ENCODE results near the gene SLC12A9.
A peak's percentile ranks its signal among the peaks of the same experiment; 100 is the strongest.

The SLC12A9 gene

DNA sequence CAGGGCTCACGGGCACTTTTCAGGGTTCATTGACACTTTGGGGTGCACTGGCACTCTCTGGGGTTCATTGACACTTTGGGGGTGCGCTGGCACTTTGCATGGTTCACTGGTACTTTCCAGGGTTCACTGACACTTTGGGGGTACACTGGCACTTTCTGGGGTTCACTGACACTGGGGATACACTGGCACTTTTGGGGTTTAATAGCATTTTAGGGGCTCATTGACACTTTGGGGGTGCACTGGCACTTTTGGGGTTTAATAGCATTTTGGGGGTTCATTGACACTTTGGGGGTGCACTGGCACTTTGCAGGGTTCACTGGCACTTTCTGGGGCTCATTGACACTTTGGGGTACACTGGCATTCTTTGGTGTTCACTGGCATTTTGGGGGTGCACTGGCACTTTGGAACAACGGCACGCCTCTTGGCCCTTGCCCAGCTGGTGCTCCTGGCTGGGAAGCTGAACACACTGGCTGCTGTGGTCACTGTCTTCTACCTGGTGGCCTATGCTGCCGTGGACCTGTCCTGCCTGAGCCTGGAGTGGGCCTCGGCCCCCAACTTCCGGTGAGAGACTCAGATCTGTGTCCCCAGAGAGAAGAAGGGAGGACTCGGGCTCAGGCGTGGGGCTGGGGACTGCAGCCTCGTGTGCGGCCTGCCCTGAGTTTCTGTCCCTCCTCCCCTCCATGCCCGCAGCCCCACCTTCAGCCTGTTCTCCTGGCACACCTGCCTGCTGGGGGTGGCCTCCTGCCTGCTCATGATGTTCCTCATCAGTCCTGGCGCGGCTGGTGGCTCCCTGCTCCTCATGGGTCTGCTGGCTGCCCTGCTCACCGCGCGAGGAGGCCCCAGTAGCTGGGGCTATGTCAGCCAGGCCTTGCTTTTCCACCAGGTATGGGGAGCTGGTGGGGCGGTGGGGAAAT, 8.4 kb downstream of the SLC12A9 start:
- DNase-seq = no peak

DNA sequence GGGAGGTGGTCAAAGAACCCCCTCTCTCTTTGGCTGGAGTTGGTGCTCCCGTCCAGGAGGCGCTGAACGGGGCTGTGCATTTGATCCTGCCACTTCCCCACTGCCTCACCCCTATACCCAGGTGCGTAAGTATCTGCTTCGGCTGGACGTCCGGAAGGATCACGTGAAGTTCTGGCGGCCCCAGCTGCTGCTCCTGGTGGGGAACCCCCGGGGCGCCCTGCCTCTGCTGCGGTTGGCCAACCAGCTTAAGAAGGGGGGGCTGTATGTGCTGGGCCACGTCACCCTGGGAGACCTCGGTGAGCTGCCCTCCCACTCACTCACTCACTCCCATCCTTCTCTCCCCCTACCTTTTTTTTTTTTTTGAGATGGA, 9.1 kb downstream of the SLC12A9 start:
- DNase-seq = no peak

- no peak for DNase-seq
These were observed 11.0 kb downstream of the SLC12A9 start for GRCh38 chr7:100863406-100863950.

DNA sequence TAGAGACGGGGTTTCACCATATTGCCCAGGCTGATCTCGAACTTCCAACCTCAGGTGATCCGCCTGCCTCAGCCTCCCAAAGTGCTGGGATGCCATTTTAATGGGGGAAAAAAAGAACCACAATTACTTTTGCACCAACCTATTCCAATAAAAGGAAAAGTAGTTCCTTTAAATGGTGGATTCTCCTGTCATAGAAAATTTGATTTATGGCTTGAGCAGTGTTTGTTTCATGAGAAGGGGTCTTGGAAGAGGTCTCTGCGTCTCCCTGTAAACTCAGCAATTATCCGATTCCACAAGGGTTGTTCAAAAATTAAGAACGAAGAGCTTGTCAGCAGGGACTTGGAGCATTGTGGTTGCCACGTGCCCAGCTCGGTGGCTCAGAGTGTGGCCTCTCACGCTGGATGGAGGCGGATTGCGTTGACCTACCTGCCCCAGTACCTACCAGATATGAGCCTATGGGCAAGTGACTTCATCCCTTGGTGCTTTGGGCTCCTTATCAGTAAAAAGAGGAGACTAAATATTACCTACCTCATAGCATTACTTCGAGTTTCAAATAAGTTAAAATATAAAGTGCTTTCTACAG, 11.8 kb downstream of the SLC12A9 start:
- DNase-seq = no peak

- no peak for DNase-seq
These were observed 12.9 kb downstream of the SLC12A9 start for GRCh38 chr7:100865372-100865911.

DNA sequence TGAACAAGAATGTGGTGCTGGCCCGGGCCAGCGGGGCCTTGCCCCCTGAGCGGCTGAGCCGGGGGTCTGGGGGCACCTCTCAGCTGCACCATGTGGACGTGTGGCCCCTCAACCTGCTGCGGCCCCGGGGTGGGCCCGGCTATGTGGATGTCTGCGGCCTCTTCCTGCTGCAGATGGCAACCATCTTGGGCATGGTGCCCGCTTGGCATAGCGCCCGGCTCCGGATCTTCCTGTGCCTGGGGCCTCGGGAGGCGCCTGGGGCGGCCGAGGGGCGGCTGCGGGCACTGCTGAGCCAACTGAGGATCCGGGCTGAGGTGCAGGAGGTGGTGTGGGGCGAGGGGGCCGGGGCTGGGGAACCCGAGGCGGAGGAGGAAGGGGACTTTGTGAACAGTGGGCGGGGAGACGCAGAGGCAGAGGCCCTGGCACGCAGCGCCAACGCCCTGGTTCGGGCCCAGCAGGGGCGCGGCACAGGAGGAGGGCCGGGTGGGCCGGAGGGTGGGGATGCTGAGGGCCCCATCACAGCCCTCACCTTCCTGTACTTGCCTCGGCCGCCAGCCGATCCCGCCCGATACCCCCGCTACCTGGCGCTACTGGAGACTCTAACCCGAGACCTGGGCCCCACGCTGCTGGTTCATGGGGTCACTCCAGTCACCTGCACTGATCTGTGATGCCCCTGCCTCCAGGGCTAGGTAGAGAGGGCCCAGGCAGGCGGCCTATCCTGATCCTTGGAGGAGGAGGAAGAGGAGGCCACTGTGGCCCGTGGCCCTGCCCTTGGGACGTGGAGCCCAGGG, 13.6 kb downstream of the SLC12A9 start:
- DNase-seq = peak; percentile 27

- DNase-seq = no peak
These were observed 14.2 kb downstream of the SLC12A9 start for GRCh38 chr7:100866729-100867039.

DNA sequence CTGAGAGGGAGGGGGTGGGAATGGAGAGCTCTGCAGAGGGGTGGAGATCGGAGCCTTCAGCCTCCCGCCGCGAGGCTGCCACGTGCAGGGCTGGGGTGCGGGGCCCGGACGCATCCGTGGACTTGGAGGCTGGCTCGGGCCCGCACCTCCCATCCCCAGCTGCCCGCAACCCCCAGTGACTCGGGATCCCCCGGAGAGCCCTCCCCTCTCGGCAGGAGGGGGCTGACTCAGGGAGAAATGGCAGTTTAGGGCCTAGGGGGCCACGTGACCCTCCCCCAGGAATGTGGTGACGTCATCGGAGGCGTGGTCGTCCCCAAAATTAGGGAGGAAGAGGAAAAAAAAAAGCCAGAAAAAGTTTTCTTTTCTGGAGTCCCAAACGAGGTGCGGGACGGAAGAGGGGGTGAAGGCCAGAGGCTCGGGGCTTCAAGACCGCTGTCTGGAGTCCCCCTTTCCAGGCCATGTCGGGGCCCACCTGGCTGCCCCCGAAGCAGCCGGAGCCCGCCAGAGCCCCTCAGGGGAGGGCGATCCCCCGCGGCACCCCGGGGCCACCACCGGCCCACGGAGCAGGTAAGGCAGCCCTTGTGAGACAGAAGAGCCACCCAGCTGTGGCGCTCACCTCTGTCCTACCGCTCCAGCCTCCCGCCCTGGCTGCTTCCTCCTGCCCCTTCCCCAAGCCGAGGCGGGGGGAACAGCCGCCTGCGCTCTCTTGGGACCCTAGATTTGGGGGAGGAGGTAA, 14.7 kb downstream of the SLC12A9 start, which contains the start of gene TRIP6:
Gene TRIP6, plus strand, starts transcription at position 348 of the 736 bp plus-strand sequence. Its CDS starts 111 bp downstream, at position 459.
- peak; percentile 90 for DNase-seq

GRCh38 chr7:100867776-100868485, 15.4 kb downstream of the SLC12A9 start:
- DNase-seq = peak; percentile 44

- no peak for DNase-seq
These were observed 21.2 kb downstream of the SLC12A9 start for GRCh38 chr7:100873599-100874299.

DNA sequence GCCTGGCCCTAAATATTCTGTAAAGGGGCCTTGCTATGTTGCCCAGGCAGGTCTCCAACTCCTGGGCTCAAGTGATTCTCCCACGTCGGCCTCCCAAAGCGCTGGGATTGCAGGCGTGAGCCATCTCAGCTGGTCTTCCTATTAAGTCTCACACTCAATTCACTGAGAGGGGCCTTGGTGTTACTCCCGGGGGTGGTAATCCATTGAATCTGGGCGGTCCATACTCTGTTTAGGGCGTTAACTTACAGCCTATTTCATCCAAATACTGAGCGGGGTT, 21.7 kb downstream of the SLC12A9 start:
- no peak for DNase-seq

- peak; percentile 98 for DNase-seq
These were observed 22.3 kb downstream of the SLC12A9 start, which contains the start of gene SRRT for GRCh38 chr7:100874577-100875355. Gene SRRT, plus strand, starts transcription at chr7:100875103. Its CDS starts 488 bp downstream, at chr7:100875591.

- DNase-seq = peak; percentile 42
These were observed 22.8 kb downstream of the SLC12A9 start for GRCh38 chr7:100875356-100875751.

GRCh38 chr7:100878013-100878412, 25.5 kb downstream of the SLC12A9 start:
- DNase-seq = no peak

DNA sequence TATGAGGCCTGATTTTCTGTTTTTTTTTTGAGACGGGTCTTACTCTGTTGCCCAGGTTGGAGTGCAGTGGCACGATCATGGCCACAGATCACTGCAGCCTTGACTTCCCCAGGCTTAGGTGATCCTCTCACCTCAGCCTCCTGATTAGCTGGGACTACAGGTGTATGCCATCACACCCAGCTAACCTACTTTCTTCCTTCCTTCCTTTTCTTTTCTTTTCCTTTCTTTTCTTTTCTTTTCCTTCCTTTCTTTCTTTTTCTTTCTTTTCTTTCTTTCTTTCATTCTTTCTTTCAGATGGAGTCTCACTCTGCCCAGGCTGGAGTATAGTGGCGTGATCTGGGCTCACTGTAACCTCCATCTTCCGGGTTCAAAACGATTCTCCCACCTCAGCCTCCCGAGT, 26.2 kb downstream of the SLC12A9 start:
- DNase-seq = no peak

DNA sequence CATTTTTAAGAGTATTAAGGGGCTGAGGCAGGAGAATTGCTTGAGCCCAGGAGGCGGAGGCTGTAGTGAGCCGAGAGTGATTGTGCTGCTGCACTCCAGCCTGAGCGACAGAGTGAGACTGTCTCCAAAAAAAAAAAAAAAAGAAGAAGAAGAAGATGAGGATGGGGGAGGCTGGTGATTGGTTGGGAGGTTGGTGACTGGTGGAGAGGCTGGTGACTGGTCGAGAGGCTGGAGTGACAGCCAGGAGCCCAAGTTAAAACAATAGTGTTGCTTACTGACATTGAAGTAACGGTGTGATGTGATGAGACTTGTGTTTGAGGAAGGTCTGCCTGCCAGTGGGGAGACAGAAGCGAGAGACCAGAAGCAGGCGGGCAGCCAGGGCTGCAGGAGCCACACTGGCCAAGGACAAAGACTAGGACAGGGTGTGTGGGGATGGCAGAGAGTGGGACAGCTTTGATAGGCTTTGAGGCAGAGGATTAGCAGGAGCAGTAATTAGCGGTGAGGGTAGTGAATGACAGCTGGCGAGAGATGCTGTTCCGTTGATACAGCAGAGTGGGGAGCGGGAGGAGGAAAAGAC, 27.3 kb downstream of the SLC12A9 start:
- DNase-seq = no peak

DNA sequence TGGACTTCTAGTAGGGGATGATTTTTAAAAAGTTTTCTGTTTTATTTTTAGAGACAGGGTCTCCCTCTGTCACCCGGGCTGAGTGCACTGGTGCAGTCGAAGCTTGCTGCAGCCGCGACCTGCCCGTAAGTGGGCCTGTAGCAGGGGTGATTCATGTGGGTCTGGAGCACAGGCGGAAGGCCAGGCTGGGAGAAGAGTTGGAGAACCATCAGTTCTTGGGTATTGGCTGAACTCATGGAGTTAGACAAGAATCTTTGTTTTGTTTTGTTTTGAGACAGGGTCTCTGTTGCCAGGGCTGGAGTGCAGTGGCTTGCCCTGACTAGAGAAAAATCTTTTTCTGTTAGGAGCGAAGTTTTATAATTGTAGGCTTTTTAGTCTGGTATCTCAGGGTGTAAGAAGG, 28.1 kb downstream of the SLC12A9 start:
- DNase-seq = no peak

DNA sequence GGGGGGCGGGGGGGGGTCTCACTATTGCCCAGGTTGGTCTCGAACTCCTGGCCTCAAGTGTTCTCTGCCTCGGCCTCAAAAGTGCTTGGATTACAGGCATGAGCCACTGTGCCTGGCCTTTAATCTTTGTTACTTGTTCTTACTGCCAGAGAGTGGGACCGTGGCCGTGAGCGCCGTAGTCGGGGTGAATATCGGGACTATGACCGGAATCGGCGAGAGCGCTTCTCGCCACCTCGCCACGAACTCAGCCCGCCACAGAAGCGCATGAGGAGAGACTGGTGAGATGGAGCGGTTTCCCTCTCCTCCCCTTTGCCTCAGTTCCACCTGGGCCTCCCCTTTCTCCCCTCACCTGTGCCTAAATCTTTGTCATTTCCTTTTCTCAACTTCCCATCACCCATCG, 28.6 kb downstream of the SLC12A9 start:
- DNase-seq = no peak

DNA sequence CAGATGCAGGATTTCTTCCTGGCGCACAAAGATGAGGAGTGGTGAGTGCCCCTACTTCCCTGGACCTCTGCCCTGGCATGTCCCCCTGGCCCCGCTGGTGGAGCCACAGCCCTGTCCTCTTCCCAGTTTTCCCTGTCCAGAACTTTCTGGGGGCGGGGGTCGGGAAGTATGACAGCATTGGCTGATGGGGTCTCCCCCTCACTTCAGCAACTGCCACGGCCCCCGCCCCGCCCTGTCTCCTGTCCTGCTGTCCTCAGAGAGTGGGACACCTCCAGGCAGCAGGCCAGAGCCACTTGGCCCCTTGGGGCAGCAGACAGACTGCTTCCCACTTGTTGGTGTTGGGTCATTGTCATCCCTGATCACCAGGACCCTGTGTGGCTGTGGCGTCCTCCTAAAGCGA, 29.7 kb downstream of the SLC12A9 start:
- DNase-seq = no peak

All from right kidney (tissue), 1 donor.